K562 (cell line): ENCODE results near the gene XPC. TPM values are rescaled to one million over a fixed set of nuclear protein-coding genes. Genes with fewer than 3 reads are reported as not detected.

Experiments used
- BMI1 ChIP-seq: fragments of 150-350 bp; IDR thresholded peaks from 2 replicates; pipeline ENCODE4 v1.6.1; 2014; ENCODE audit warnings: low read length
- E2F3 ChIP-seq: fragments of 250-450 bp; sonication (Bioruptor Pico); IDR thresholded peaks from 2 replicates; pipeline ENCODE4 v1.4.0; 2020; ENCODE audit warnings: mild to moderate bottlenecking
- GABPB1 ChIP-seq: sonication (generic); formaldehyde crosslinking; IDR thresholded peaks from 2 replicates; pipeline ENCODE4 v1.8.0; 2022; ENCODE audit warnings: mild to moderate bottlenecking, missing genetic modification reagents
- MAFK ChIP-seq: IDR thresholded peaks from 2 replicates; pipeline ENCODE4 v1.6.1; 2011; ENCODE audit warnings: low read length, improper control_type of control experiment
- RFX1 ChIP-seq: fragments of 450-650 bp; IDR thresholded peaks from 2 replicates; pipeline ENCODE4 v1.6.1; 2016; ENCODE audit warnings: mild to moderate bottlenecking, moderate library complexity
- SRSF1 ChIP-seq: fragments of 200-400 bp; formaldehyde crosslinking; IDR thresholded peaks from 2 replicates; pipeline ENCODE4 v1.6.1; 2017; ENCODE audit warnings: mild to moderate bottlenecking, low read depth, low read length, moderate library complexity
- STAT5A ChIP-seq: IDR thresholded peaks from 2 replicates; pipeline ENCODE4 v1.6.1; 2012; ENCODE audit warnings: low read length, inconsistent platforms, borderline replicate concordance
- ZKSCAN8 ChIP-seq: fragments of 200-800 bp; sonication (Bioruptor generic); IDR thresholded peaks from 2 replicates; pipeline ENCODE4 v1.6.1; 2016; ENCODE audit warnings: missing genetic modification characterization, missing compliant biosample characterization
- ZNF224 ChIP-seq: sonication (generic); formaldehyde crosslinking; IDR thresholded peaks from 2 replicates; pipeline ENCODE4 v1.8.0; 2022; ENCODE audit warnings: mild to moderate bottlenecking, missing genetic modification reagents
- polyA plus RNA-seq, 8 experiments: library from polyadenylated mRNA; depleted of rRNA in 4 of 8; stranded (reverse) in 5 of 8; unstranded in 3 of 8; fragments of >200 nt; fragmentation: Nextera tagmentation in 2 of 8; fragmentation: Illumina TruSeq in 1 of 8; extraction: Ambion mirVana in 2 of 8; extraction: Trizol in 1 of 8; gene quantifications; 2 replicates each; pipeline versions ENCODE4 v1.2.1 to v1.2.3, GENCODE V29; 2011 to 2014; ENCODE audit warnings: inconsistent platforms in 1 of 8, missing spikeins in 1 of 8
- total RNA-seq, 7 experiments: library from RNA; depleted of rRNA in 6 of 7; stranded (reverse); fragments of >200 nt in 6 of 7; fragmentation: Illumina TruSeq in 2 of 7; extraction: Trizol in 2 of 7; gene quantifications; 2 replicates each; pipeline versions ENCODE4 v1.2.1 to v1.2.3, GENCODE V29; 2011 to 2021; ENCODE audit warnings: low replicate concordance in 1 of 7
- TF ChIP-seq, protein P1 (sequence below): fragments of 450-650 bp; IDR thresholded peaks from 2 replicates; pipeline ENCODE4 v1.6.1; 2016; ENCODE audit warnings: mild to moderate bottlenecking, moderate library complexity
- TF ChIP-seq, protein P2 (sequence below): fragments of 450-650 bp; IDR thresholded peaks from 2 replicates; pipeline ENCODE4 v1.6.1; 2018; ENCODE audit warnings: mild to moderate bottlenecking, low read depth; ENCODE audit not compliant: partially characterized antibody
- TF ChIP-seq, protein P3 (sequence below): fragments of 450-650 bp; formaldehyde crosslinking; conservative IDR thresholded peaks from 2 replicates; pipeline ENCODE4 v1.4.0; 2022; ENCODE audit warnings: mild to moderate bottlenecking, missing genetic modification characterization
- TF ChIP-seq, protein P4 (sequence below): sonication (generic); IDR thresholded peaks from 2 replicates; pipeline ENCODE4 v1.6.1; 2016

XPC gene
- total and polyA plus RNA-seq, 9 of the 15 experiments (the other 6 are each of a cell fraction or from before 2014, with no cell fraction given) = 3.8 to 54.7 (median 41.3) TPM

DNA sequence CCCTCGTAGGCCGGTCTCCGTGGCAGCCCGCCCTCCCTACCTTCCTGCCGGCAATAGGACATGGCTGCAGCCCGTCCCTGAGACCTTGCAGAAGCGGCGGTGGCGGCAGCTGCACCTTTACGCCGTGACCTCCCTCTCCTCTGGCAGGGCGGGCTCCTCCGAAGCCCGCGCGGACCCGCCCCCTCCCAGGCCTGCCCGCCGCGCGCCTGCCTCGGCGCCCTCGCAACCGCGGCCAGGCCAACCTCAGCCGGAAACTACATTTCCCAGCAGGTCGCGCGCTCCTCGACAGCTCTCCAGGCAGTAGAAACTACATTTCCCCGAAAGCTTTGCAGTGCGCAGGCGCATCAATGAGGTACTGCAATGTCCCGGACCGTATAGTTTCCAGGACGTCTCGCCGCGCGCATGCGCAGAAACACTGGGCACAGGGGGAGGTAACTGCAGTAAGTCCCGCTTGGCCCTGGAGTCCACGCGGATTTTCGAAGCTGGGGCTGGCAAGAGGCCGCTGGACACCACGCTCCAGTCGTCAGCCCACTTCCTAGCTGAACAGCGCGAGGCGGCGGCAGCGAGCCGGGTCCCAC lies 53.7 kb downstream of the XPC start, which contains the start of the genes CHCHD4 and TMEM43 (continued):
- no peak for TF ChIP-seq ZNF224 (CRISPR knock-in tag)
- TF ChIP-seq, protein P1, sequence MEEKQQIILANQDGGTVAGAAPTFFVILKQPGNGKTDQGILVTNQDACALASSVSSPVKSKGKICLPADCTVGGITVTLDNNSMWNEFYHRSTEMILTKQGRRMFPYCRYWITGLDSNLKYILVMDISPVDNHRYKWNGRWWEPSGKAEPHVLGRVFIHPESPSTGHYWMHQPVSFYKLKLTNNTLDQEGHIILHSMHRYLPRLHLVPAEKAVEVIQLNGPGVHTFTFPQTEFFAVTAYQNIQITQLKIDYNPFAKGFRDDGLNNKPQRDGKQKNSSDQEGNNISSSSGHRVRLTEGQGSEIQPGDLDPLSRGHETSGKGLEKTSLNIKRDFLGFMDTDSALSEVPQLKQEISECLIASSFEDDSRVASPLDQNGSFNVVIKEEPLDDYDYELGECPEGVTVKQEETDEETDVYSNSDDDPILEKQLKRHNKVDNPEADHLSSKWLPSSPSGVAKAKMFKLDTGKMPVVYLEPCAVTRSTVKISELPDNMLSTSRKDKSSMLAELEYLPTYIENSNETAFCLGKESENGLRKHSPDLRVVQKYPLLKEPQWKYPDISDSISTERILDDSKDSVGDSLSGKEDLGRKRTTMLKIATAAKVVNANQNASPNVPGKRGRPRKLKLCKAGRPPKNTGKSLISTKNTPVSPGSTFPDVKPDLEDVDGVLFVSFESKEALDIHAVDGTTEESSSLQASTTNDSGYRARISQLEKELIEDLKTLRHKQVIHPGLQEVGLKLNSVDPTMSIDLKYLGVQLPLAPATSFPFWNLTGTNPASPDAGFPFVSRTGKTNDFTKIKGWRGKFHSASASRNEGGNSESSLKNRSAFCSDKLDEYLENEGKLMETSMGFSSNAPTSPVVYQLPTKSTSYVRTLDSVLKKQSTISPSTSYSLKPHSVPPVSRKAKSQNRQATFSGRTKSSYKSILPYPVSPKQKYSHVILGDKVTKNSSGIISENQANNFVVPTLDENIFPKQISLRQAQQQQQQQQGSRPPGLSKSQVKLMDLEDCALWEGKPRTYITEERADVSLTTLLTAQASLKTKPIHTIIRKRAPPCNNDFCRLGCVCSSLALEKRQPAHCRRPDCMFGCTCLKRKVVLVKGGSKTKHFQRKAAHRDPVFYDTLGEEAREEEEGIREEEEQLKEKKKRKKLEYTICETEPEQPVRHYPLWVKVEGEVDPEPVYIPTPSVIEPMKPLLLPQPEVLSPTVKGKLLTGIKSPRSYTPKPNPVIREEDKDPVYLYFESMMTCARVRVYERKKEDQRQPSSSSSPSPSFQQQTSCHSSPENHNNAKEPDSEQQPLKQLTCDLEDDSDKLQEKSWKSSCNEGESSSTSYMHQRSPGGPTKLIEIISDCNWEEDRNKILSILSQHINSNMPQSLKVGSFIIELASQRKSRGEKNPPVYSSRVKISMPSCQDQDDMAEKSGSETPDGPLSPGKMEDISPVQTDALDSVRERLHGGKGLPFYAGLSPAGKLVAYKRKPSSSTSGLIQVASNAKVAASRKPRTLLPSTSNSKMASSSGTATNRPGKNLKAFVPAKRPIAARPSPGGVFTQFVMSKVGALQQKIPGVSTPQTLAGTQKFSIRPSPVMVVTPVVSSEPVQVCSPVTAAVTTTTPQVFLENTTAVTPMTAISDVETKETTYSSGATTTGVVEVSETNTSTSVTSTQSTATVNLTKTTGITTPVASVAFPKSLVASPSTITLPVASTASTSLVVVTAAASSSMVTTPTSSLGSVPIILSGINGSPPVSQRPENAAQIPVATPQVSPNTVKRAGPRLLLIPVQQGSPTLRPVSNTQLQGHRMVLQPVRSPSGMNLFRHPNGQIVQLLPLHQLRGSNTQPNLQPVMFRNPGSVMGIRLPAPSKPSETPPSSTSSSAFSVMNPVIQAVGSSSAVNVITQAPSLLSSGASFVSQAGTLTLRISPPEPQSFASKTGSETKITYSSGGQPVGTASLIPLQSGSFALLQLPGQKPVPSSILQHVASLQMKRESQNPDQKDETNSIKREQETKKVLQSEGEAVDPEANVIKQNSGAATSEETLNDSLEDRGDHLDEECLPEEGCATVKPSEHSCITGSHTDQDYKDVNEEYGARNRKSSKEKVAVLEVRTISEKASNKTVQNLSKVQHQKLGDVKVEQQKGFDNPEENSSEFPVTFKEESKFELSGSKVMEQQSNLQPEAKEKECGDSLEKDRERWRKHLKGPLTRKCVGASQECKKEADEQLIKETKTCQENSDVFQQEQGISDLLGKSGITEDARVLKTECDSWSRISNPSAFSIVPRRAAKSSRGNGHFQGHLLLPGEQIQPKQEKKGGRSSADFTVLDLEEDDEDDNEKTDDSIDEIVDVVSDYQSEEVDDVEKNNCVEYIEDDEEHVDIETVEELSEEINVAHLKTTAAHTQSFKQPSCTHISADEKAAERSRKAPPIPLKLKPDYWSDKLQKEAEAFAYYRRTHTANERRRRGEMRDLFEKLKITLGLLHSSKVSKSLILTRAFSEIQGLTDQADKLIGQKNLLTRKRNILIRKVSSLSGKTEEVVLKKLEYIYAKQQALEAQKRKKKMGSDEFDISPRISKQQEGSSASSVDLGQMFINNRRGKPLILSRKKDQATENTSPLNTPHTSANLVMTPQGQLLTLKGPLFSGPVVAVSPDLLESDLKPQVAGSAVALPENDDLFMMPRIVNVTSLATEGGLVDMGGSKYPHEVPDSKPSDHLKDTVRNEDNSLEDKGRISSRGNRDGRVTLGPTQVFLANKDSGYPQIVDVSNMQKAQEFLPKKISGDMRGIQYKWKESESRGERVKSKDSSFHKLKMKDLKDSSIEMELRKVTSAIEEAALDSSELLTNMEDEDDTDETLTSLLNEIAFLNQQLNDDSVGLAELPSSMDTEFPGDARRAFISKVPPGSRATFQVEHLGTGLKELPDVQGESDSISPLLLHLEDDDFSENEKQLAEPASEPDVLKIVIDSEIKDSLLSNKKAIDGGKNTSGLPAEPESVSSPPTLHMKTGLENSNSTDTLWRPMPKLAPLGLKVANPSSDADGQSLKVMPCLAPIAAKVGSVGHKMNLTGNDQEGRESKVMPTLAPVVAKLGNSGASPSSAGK = peak; percentile 56; the same call in 1 of the 2 replicates
- peak; percentile 80; the same call in 1 of the 2 replicates for TF ChIP-seq E2F3 (CRISPR knock-in tag)
- no peak for TF ChIP-seq RFX1
- TF ChIP-seq, protein P2, sequence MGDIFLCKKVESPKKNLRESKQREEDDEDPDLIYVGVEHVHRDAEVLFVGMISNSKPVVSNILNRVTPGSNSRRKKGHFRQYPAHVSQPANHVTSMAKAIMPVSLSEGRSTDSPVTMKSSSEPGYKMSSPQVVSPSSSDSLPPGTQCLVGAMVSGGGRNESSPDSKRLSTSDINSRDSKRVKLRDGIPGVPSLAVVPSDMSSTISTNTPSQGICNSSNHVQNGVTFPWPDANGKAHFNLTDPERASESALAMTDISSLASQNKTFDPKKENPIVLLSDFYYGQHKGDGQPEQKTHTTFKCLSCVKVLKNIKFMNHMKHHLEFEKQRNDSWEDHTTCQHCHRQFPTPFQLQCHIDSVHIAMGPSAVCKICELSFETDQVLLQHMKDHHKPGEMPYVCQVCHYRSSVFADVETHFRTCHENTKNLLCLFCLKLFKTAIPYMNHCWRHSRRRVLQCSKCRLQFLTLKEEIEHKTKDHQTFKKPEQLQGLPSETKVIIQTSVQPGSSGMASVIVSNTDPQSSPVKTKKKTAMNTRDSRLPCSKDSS = no peak
- TF ChIP-seq, protein P3, sequence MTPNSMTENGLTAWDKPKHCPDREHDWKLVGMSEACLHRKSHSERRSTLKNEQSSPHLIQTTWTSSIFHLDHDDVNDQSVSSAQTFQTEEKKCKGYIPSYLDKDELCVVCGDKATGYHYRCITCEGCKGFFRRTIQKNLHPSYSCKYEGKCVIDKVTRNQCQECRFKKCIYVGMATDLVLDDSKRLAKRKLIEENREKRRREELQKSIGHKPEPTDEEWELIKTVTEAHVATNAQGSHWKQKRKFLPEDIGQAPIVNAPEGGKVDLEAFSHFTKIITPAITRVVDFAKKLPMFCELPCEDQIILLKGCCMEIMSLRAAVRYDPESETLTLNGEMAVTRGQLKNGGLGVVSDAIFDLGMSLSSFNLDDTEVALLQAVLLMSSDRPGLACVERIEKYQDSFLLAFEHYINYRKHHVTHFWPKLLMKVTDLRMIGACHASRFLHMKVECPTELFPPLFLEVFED = no peak
- TF ChIP-seq BMI1 = no peak
- TF ChIP-seq STAT5A = no peak; the same call in 1 of the 2 replicates
- TF ChIP-seq, protein P4, sequence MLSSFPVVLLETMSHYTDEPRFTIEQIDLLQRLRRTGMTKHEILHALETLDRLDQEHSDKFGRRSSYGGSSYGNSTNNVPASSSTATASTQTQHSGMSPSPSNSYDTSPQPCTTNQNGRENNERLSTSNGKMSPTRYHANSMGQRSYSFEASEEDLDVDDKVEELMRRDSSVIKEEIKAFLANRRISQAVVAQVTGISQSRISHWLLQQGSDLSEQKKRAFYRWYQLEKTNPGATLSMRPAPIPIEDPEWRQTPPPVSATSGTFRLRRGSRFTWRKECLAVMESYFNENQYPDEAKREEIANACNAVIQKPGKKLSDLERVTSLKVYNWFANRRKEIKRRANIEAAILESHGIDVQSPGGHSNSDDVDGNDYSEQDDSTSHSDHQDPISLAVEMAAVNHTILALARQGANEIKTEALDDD = no peak
- no peak for TF ChIP-seq MAFK
- no peak for TF ChIP-seq SRSF1
- peak; percentile 86 for TF ChIP-seq GABPB1 (CRISPR knock-in tag)
- TF ChIP-seq ZKSCAN8 (CRISPR knock-in tag) = no peak
